ENCODE measurements around the gene EBNA1BP2. TPM values are rescaled to one million over a fixed set of nuclear protein-coding genes. Genes with fewer than 3 reads are reported as not detected.

The EBNA1BP2 gene
- total RNA-seq, 4 donors from 2014 or later = 49.8 to 71.7 (median 58.4) TPM

GRCh38 chr1:43149889-43150288, 22.2 kb downstream of the EBNA1BP2 start:
- DNase-seq (ENCODE audit: extremely low spot score) = no peak
- Histone ChIP-seq H3K27me3 (peaks cover 0 to 72% (median 13%) of the 10 kb centered on the region in 4 donors), H3K9me3 (no peaks in the 10 kb centered on the region), H3K4me3 (no peak overlapping the region), H3K4me1 (peaks cover 12 to 15% (median 14%) of the 10 kb centered on the region in 4 donors), H3K27ac (replicated peaks in 1 of 4) (no peak overlapping the region), H3K36me3 (no peaks in the 10 kb centered on the region)
- TF ChIP-seq CTCF (IDR thresholded peaks at IDR 0.05) (no peak), POLR2AphosphoS5 (IDR thresholded peaks at IDR 0.05) (no peak)
- 89% methylated on average over 5 of the region's 5 CpGs for WGBS
- intact Hi-C loops (cut with DNase I) = no loop called here

GRCh38 chr1:43147625-43148327, 24.3 kb downstream of the EBNA1BP2 start:
- no peak for DNase-seq (ENCODE audit: extremely low spot score)
- peak overlapping the region; percentile 48 to 56 (median 50) for H3K4me3 ChIP-seq
- WGBS = 7% methylated on average over 23 of the region's 47 CpGs
- peaks cover 0 to 78% (median 13%) of the 10 kb centered on the region in 4 donors for H3K27me3 ChIP-seq
- TF ChIP-seq CTCF (IDR thresholded peaks at IDR 0.05) (no peak), POLR2AphosphoS5 (IDR thresholded peaks at IDR 0.05) (no peak), EP300 (IDR thresholded peaks at IDR 0.05) (no peak), POLR2A (IDR thresholded peaks at IDR 0.05; ENCODE audit: low read depth) (no peak)
- no peaks in the 10 kb centered on the region for H3K36me3 ChIP-seq
- no peak overlapping the region for H3K27ac ChIP-seq (replicated peaks in 1 of 4)
- peaks cover 12 to 15% (median 14%) of the 10 kb centered on the region in 4 donors for H3K4me1 ChIP-seq
- intact Hi-C loops (cut with DNase I) = no loop called here
- no peaks in the 10 kb centered on the region for H3K9me3 ChIP-seq

- TF ChIP-seq EP300 (IDR thresholded peaks at IDR 0.05) (no peak), POLR2AphosphoS5 (IDR thresholded peaks at IDR 0.05) (no peak), CTCF (IDR thresholded peaks at IDR 0.05) (no peak), POLR2A (IDR thresholded peaks at IDR 0.05; ENCODE audit: low read depth) (no peak)
Measured at GRCh38 chr1:43144237-43144636, 27.9 kb downstream of the EBNA1BP2 start.

GRCh38 chr1:43143441-43143888, 28.6 kb downstream of the EBNA1BP2 start:
- TF ChIP-seq POLR2AphosphoS5 (IDR thresholded peaks at IDR 0.05) (no peak), POLR2A (IDR thresholded peaks at IDR 0.05; ENCODE audit: low read depth) (no peak), EP300 (IDR thresholded peaks at IDR 0.05) (no peak), CTCF (IDR thresholded peaks at IDR 0.05) (no peak)
- WGBS = 31% methylated on average over 7 of the region's 7 CpGs
- Histone ChIP-seq H3K27ac (replicated peaks in 1 of 4) (no peak overlapping the region), H3K27me3 (peaks cover 0 to 34% (median 7%) of the 10 kb centered on the region in 4 donors), H3K4me1 (peaks cover 12 to 14% (median 13%) of the 10 kb centered on the region in 4 donors), H3K9me3 (peaks cover 0 to 16% (median 9%) of the 10 kb centered on the region in 4 donors), H3K36me3 (no peaks in the 10 kb centered on the region), H3K4me3 (no peak overlapping the region)
- intact Hi-C loops (cut with DNase I) = no loop called here
- DNase-seq (ENCODE audit: extremely low spot score) = no peak

More at GRCh38 chr1:43144237-43144636, 27.9 kb downstream of the EBNA1BP2 start:
- Histone ChIP-seq H3K4me3 (no peak overlapping the region), H3K9me3 (peaks cover 0 to 15% (median 9%) of the 10 kb centered on the region in 4 donors), H3K27me3 (peaks cover 0 to 42% (median 8%) of the 10 kb centered on the region in 4 donors), H3K36me3 (no peaks in the 10 kb centered on the region), H3K27ac (replicated peaks in 1 of 4) (no peak overlapping the region), H3K4me1 (peaks cover 12 to 15% (median 14%) of the 10 kb centered on the region in 4 donors)
- intact Hi-C loops (cut with DNase I) = no loop called here
- DNase-seq (ENCODE audit: extremely low spot score) = no peak

All from esophagus muscularis mucosa (tissue), 4 donors.